Stomach smooth muscle (tissue), 2 donors: ENCODE data around the gene HTR4.

Experiments used
- H3K27ac ChIP-seq: one replicate; pipeline ENCODE4 v1.7.0; 2013; ENCODE audit warnings: mild to moderate bottlenecking, low read length, inconsistent platforms
- H3K27me3 ChIP-seq, 2 donors: one replicate each; pipeline ENCODE4 v1.7.0; 2013; ENCODE audit warnings: low read length in 2 of 2; ENCODE audit not compliant: insufficient read depth in 2 of 2, control insufficient read depth in 1 of 2
- H3K36me3 ChIP-seq, 2 donors: one replicate each; pipeline ENCODE4 v1.7.0; 2013; ENCODE audit warnings: low read length in 2 of 2; ENCODE audit not compliant: control insufficient read depth in 2 of 2, insufficient read depth in 2 of 2
- H3K4me1 ChIP-seq: one replicate; pipeline ENCODE4 v1.7.0; 2013; ENCODE audit warnings: low read length; ENCODE audit not compliant: control insufficient read depth, insufficient read depth
- H3K4me3 ChIP-seq, 2 donors: one replicate each; pipeline ENCODE4 v1.7.0; 2013; ENCODE audit warnings: low read length in 2 of 2
- H3K9ac ChIP-seq, 2 donors: one replicate each; pipeline ENCODE4 v1.7.0; 2013; ENCODE audit warnings: low read length in 2 of 2, mild to moderate bottlenecking in 1 of 2
- H3K9me3 ChIP-seq, 2 donors: one replicate each; pipeline ENCODE4 v1.7.0; 2013; ENCODE audit warnings: low read length in 2 of 2; ENCODE audit not compliant: control insufficient read depth in 2 of 2
- donor health status: healthy.
- donor health status: Pancreatic carcinoma.

The HTR4 gene

DNA sequence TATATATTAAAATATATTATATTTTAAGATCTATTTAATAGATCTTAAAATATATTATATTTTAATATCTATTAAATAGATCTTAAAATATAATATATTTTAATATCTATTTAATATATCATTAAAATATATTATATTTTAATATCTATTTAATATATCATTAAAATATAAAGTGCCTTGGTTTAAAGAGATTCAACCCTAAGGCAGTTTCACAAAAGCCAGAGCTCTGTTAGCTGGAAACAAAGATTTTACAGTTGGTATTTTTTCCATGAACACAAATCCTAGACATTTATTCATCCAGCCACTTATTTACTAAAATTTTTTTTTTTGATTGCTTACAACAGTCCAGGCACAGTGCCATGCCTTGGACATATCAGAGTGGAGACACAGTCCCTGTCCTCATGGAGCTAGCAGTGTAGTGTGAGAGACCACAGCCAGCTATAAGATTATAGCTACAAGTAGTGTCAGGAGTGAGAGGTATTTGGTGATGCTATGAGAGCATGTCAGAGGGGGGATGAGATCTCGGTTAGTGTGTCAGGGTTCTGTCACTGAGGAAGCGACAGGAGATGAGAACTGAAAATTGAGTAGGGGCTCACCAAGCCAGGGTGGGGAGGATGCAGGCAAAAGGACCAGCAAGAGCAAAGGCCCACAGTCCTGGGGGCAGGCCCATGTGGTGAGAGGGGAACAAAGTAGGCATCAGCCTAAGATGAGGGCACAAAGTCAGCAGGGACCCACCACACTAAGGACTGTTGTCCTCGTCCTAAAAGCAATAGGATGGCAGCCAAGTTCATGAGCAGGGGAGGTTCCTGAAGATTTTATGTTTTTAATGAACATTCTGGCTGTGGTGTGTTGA is 196.1 kb downstream of the HTR4 start:
- Histone ChIP-seq H3K27me3 (no peaks in the 10 kb centered on the region), H3K36me3 (no peaks in the 10 kb centered on the region), H3K4me3 (no peak overlapping the region), H3K27ac (no peak overlapping the region), H3K9ac (no peak overlapping the region), H3K4me1 (no peaks in the 10 kb centered on the region), H3K9me3 (no peaks in the 10 kb centered on the region)

DNA sequence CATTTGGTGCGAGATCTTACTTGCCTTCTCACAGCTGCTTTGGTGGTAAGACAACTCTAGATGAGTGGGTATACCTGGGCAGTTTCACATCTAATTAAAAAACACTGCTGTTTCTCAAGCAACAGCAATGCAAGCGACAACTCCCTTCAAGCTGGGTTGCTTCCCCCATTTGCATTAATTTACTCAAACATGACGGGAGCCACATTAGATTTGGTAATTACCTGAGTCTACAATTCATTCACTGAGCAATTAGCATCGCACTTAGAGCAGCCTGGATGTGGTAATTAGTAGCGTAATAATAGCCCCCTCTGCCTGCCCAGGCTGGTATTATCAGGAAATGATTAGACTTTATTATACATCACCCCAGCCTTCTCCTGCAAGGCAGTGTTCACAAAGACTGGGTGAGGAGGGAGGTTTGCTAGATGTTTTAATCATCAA is 197.1 kb downstream of the HTR4 start:
- H3K4me3 ChIP-seq = no peak overlapping the region
- H3K4me1 ChIP-seq = no peaks in the 10 kb centered on the region
- no peak overlapping the region for H3K9ac ChIP-seq
- H3K9me3 ChIP-seq = no peaks in the 10 kb centered on the region
- no peaks in the 10 kb centered on the region for H3K27me3 ChIP-seq
- H3K27ac ChIP-seq = no peak overlapping the region
- no peaks in the 10 kb centered on the region for H3K36me3 ChIP-seq

GRCh38 chr5:148455185-148455584 is 199.1 kb downstream of the HTR4 start:
- Histone ChIP-seq H3K9ac (no peak overlapping the region), H3K4me1 (no peaks in the 10 kb centered on the region), H3K27me3 (no peaks in the 10 kb centered on the region), H3K4me3 (no peak overlapping the region), H3K36me3 (no peaks in the 10 kb centered on the region), H3K9me3 (no peaks in the 10 kb centered on the region), H3K27ac (no peak overlapping the region)

DNA sequence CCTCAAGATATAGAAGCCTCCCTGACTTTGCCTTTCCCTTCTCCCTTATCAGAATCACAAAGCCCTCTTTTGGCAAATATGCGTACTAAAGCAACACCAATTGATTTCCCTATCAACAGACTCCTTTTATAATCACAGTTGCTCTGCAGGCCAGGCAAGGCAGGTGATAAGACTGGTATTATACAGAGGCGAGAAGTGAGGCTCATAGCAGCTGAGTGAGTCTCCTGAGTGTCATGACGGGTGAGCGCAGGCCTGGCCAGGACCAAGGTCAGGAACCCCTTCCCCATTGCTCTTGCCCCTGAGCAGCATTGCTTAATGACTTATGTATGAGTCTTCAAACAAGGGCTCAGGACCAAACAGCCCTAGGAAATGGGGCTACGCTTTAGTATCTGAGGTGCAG is 199.8 kb downstream of the HTR4 start:
- no peaks in the 10 kb centered on the region for H3K36me3 ChIP-seq
- H3K27ac ChIP-seq = no peak overlapping the region
- no peak overlapping the region for H3K9ac ChIP-seq
- H3K4me3 ChIP-seq = no peak overlapping the region
- no peaks in the 10 kb centered on the region for H3K27me3 ChIP-seq
- H3K4me1 ChIP-seq = no peaks in the 10 kb centered on the region
- no peaks in the 10 kb centered on the region for H3K9me3 ChIP-seq

DNA sequence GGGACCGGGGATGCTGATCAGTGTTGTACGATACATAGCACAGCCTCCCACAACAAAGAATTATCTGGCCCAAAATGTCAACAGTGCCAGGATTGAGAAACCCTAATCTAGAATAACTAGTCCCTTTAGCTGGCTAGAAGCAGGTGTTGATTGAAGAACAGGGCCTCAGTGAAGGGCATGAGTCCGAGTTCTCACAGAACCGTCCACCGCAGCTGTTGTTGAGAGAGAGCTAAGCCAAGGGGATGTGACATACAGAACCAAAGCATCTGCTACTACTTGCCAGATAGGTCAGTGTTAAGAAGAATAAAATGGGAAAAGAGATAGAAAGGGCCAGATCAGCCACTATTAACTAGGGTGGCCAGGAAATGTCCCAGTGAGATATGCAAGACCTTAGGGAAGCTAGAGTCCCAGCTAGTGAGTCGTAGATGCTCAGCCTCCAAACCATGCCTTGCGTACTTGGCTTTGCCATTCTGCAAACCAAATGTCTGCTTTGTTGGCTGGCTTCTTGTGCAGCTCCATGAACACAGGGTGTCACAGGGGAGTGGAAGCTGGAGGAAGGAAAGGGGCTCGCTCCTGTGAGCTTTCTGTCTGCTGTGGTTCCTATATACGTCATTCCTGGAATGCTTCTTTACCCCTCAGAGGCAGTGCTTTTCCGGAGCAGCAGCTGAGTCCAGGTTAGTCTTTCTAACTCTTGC is 201.7 kb downstream of the HTR4 start:
- no peaks in the 10 kb centered on the region for H3K36me3 ChIP-seq
- no peaks in the 10 kb centered on the region for H3K9me3 ChIP-seq
- H3K4me1 ChIP-seq = no peaks in the 10 kb centered on the region
- no peak overlapping the region for H3K4me3 ChIP-seq
- H3K27me3 ChIP-seq = no peaks in the 10 kb centered on the region
- H3K9ac ChIP-seq = no peak overlapping the region
- H3K27ac ChIP-seq = no peak overlapping the region

- Histone ChIP-seq H3K9ac (no peak overlapping the region), H3K36me3 (peaks cover 5 to 6% of the 10 kb centered on the region in 2 donors), H3K4me1 (no peaks in the 10 kb centered on the region), H3K9me3 (no peaks in the 10 kb centered on the region), H3K27me3 (no peaks in the 10 kb centered on the region), H3K27ac (no peak overlapping the region), H3K4me3 (no peak overlapping the region)
These were observed 207.7 kb downstream of the HTR4 start for GRCh38 chr5:148446611-148447010.

DNA sequence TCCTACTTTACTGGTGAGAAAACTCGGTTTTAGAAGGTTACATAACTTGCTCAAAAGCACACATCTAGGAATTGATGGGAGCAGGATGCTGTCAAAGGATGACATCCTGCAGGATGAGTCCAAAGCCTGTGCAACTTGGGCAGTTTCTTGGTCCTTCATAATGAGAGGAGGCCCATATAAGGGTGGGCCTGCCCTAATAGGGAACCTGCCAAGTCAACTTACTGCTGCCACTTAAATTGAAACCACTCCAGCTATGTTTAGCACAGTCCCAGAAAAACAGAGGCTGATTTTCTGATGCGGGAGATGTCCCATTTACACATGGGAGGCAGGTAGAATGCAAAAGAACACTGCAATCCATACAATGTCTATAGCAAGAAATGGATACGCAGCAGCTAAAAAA is 208.7 kb downstream of the HTR4 start:
- no peaks in the 10 kb centered on the region for H3K27me3 ChIP-seq
- H3K4me3 ChIP-seq = no peak overlapping the region
- no peak overlapping the region for H3K9ac ChIP-seq
- no peak overlapping the region for H3K27ac ChIP-seq
- peaks cover 8 to 12% of the 10 kb centered on the region in 2 donors for H3K36me3 ChIP-seq
- H3K9me3 ChIP-seq = no peaks in the 10 kb centered on the region
- no peaks in the 10 kb centered on the region for H3K4me1 ChIP-seq

DNA sequence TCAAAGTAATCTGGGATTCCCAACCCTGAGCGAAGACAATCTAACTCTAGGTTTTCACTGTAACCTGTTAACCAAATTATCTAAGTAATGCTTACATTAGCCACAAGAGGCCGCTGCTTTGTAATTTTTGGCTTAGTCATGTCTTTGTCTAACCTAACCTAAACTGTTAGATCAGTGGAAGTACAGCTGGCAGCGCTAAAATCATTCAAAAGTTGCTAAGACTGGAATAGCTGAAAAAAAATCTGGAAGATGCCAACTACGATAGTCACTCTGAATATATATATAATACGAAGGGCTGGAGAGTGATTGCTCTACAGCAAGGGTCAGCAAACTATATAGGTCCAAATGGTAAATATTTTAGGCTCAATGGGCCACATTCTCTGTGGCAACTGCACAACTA is 210.3 kb downstream of the HTR4 start:
- no peaks in the 10 kb centered on the region for H3K27me3 ChIP-seq
- H3K9me3 ChIP-seq = no peaks in the 10 kb centered on the region
- no peak overlapping the region for H3K9ac ChIP-seq
- no peak overlapping the region for H3K4me3 ChIP-seq
- H3K36me3 ChIP-seq = peaks cover 12 to 18% of the 10 kb centered on the region in 2 donors
- H3K4me1 ChIP-seq = no peaks in the 10 kb centered on the region
- H3K27ac ChIP-seq = no peak overlapping the region

DNA sequence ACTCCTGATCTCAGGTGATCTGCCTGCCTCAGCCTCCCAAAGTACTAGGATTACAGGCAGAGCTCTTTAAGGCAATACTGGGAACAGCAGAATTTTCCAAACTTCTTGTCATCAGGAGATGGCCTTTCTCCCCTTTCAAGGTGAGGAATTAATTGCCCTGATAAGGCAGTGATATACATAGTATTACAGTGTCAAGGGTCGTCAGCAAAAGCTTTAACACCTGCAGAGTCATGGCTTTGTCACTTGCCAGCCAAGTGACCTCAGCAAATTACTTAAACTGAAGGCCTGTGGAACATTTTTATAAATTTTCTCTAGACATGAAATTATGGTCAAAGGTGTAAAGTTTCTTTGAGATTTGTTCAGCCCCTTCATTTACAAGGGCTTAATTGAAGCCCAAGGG is 211.1 kb downstream of the HTR4 start:
- peaks cover 15 to 20% of the 10 kb centered on the region in 2 donors for H3K36me3 ChIP-seq
- H3K27ac ChIP-seq = no peak overlapping the region

DNA sequence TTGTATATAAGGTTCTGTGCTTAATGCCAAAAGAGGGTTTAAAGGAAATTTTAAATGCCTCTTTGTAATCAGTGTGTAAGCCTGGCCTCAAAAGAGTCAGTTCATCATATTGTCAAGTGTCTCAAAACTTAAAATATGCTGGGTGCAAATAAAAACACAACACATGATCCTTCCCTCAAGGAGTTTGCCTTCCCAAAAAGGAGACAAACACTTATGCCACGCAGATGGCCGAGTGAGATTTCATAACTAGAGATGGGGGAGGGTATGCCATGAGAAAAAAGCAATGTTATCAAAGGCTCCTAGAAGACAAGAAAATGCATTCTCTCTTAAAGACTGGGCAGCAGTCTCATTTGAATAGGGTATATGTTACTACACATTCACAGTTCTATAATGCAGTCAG is 215.4 kb downstream of the HTR4 start:
- H3K4me3 ChIP-seq = no peak overlapping the region
- H3K36me3 ChIP-seq = peaks cover 22 to 28% of the 10 kb centered on the region in 2 donors
- H3K27ac ChIP-seq = no peak overlapping the region
- H3K4me1 ChIP-seq = no peaks in the 10 kb centered on the region
- no peaks in the 10 kb centered on the region for H3K27me3 ChIP-seq
- H3K9me3 ChIP-seq = no peaks in the 10 kb centered on the region
- H3K9ac ChIP-seq = no peak overlapping the region

More for the DNA sequence above, 211.1 kb downstream of the HTR4 start:
- Histone ChIP-seq H3K9me3 (no peaks in the 10 kb centered on the region), H3K27me3 (no peaks in the 10 kb centered on the region), H3K4me1 (no peaks in the 10 kb centered on the region), H3K9ac (no peak overlapping the region), H3K4me3 (no peak overlapping the region)

- H3K9me3 ChIP-seq = no peaks in the 10 kb centered on the region
- no peak overlapping the region for H3K9ac ChIP-seq
- H3K4me1 ChIP-seq = no peaks in the 10 kb centered on the region
- no peak overlapping the region for H3K27ac ChIP-seq
- no peaks in the 10 kb centered on the region for H3K27me3 ChIP-seq
- peaks cover 28 to 31% of the 10 kb centered on the region in 2 donors for H3K36me3 ChIP-seq
- H3K4me3 ChIP-seq = no peak overlapping the region
These were observed 217.1 kb downstream of the HTR4 start for GRCh38 chr5:148437249-148437648.
